ENCODE measurements around the gene SEMA5A.

The SEMA5A gene

GRCh38 chr5:9015937-9016270, 530.0 kb downstream of the SEMA5A start:
- DNase-seq (ENCODE audit: low read depth in 3 of 3), result no peak

GRCh38 chr5:9015260-9015936, 530.5 kb downstream of the SEMA5A start:
- DNase-seq (ENCODE audit: low read depth in 3 of 3), result no peak

- no peak for DNase-seq (ENCODE audit: low read depth in 3 of 3)
These were observed 532.7 kb downstream of the SEMA5A start for GRCh38 chr5:9013147-9013546.

GRCh38 chr5:9009931-9010651, 535.8 kb downstream of the SEMA5A start:
- DNase-seq (ENCODE audit: low read depth in 3 of 3), result no peak

- DNase-seq (ENCODE audit: low read depth in 3 of 3), result no peak
These were observed 548.3 kb downstream of the SEMA5A start for GRCh38 chr5:8997542-8998070.

- DNase-seq (ENCODE audit: low read depth in 3 of 3), result no peak
These were observed 552.8 kb downstream of the SEMA5A start for GRCh38 chr5:8993031-8993430.

Measured in stimulated activated CD4-positive, alpha-beta T cell treated with anti-CD3 and anti-CD28 coated beads, TNF-alpha, amount 100 ng/mL, for 48 hours (primary cell).